SK-N-SH treated with all-trans-retinoic acid at 6 μM for 48 hours (cell line): Measurements from ENCODE around the gene ATF5.

Experiments used
- ESRRG ChIP-seq: fragments of 250-450 bp; sonication (Bioruptor Pico); IDR thresholded peaks from 2 replicates; pipeline ENCODE4 v1.6.1; 2021; ENCODE audit warnings: mild to moderate bottlenecking
- TCF4 ChIP-seq: fragments of 250-450 bp; sonication (Bioruptor Pico); IDR thresholded peaks from 2 replicates; pipeline ENCODE4 v1.8.0; 2021; ENCODE audit warnings: mild to moderate bottlenecking, moderate library complexity, borderline replicate concordance
- ZFP30 ChIP-seq: fragments of 450-650 bp; formaldehyde crosslinking; IDR thresholded peaks from 2 replicates; pipeline ENCODE4 v1.5.0; 2022; ENCODE audit warnings: mild to moderate bottlenecking, moderate library complexity

DNA sequence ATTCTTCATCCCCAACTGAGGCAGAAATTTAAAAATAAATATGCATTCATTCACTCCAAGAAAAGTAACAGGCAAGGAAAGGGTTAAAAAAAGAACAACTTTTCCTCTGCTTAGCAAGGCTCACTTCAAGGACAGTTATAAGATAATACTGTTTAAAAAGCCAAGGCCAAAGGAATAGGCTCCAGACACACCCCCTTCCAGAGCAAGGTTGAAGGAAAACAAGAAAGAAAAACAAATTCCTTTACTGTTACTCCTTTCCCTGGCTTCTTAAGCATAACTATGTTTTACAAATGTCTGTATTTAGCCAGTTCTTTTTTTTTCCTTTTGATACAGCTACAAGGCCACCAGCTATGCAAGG lies 23.5 kb downstream of the ATF5 start:
- TF ChIP-seq TCF4 (CRISPR knock-in tag) = no peak
- TF ChIP-seq ESRRG (CRISPR knock-in tag) = no peak
- TF ChIP-seq ZFP30 = no peak
